SU-DHL-6 (cell line): ENCODE results near the gene JOSD1.

Experiments used
- CTCF ChIP-seq: fragments of 200-600 bp; sonication (generic); IDR thresholded peaks from one replicate; pipeline ENCODE4 v1.5.1; 2017; ENCODE audit warnings: antibody characterized with exemption, mild to moderate bottlenecking, low read length, moderate library complexity; ENCODE audit not compliant: insufficient read depth, poor library complexity, severe bottlenecking
- EZH2phosphoT487 ChIP-seq: fragments of 200-600 bp; sonication (generic), shearing (Covaris generic); conservative IDR thresholded peaks from 2 replicates; pipeline ENCODE4 v1.6.1; 2018; ENCODE audit warnings: mild to moderate bottlenecking, antibody characterized with exemption, low read length, moderate library complexity, mixed read lengths

- TF ChIP-seq EZH2phosphoT487 (no peak), CTCF (peak; percentile 85)
Measured at GRCh38 chr22:38681582-38682335, 19.0 kb downstream of the JOSD1 start, which contains the start of gene TOMM22.
